VCaP (cell line): Measurements from ENCODE around the gene DCTN2.

Source experiments
- H3K27ac ChIP-seq: fragments of 450-650 bp; 2 replicates; pipeline ENCODE4 v1.5.1; 2017
- TF ChIP-seq, protein P1 (sequence below): fragments of 450-650 bp; conservative IDR thresholded peaks from 2 replicates; pipeline ENCODE4 v1.5.1; 2017; ENCODE audit warnings: mild to moderate bottlenecking, moderate library complexity

DCTN2 gene

DNA sequence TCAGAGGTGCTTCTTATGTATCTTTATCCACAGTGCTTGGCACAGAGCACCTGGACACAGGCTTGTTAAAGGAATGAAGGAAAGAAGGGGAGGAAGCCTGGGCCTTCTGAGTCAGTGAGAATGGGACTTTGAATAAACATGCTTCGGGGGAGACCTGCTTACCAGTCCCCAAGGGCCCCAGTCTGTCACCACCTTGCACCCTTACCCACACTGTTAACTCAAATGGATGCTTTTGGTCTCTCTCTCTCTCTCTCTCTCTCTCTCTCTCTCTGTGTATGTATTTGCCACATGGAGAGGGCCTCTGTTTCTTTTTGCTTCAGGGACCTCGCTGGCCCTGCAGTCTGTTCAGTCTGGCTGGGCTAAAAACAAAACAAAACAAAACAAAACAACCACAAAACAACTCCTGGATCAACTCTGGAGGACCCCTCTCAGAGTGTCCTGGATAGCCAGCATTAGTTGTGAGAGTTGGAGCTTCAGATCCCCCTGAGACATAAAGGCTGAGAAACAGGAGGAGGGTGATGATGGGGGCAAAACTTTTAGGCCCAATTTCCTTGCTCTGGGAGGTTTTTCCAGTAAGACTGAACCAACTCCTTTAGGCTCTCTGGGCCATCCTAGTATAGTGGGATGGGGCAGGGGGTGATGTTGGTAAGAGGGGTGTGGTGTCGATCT is 4.8 kb upstream of the DCTN2 start:
- H3K27ac ChIP-seq, result no peak overlapping the region
- TF ChIP-seq, protein P1, sequence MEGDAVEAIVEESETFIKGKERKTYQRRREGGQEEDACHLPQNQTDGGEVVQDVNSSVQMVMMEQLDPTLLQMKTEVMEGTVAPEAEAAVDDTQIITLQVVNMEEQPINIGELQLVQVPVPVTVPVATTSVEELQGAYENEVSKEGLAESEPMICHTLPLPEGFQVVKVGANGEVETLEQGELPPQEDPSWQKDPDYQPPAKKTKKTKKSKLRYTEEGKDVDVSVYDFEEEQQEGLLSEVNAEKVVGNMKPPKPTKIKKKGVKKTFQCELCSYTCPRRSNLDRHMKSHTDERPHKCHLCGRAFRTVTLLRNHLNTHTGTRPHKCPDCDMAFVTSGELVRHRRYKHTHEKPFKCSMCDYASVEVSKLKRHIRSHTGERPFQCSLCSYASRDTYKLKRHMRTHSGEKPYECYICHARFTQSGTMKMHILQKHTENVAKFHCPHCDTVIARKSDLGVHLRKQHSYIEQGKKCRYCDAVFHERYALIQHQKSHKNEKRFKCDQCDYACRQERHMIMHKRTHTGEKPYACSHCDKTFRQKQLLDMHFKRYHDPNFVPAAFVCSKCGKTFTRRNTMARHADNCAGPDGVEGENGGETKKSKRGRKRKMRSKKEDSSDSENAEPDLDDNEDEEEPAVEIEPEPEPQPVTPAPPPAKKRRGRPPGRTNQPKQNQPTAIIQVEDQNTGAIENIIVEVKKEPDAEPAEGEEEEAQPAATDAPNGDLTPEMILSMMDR, result no peak

DNA sequence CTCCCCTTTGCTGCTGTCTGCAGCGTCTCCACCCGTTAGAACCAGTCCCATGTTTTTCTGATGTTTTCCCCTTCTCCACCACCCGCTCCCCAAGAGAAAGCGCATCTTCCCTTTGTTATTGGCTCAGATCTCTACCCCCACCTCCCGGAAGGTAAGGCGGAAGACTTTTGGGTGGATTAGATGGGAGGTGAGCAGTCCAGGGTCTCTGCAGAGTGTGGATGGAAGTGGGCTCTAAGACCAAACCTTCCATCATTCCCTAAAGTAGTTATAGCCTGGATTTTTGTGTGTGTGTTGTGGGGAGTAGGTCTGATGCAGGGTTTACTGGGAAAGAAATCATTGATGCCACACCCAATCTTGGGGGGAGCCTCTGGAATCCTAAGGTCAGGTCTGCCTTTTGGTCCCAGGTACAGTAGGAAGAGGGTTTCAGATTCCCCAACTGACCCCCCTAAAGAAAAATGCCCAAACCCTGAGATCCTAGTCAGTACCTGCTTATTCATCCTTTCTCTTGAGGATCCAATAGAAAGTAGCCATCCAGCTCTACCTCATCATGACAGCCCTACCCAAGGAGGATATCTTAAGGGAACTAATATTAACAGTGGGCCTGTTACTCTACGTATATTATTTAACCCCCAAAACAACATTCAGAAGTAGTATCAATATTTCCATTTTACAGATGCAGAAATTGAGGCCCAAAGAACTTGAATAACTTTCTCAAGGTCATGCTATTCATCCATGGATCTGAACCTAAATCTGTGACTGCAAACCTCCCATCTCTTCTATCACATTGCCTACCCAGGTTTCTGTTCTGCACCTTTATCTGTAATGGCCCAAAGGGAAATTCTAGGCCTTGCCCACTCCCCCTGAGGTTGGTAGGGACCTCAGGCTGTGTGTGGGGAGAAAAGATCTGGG is 3.9 kb upstream of the DCTN2 start:
- TF ChIP-seq, protein P1, result no peak
- H3K27ac ChIP-seq, result peak overlapping the region; percentile 64; the same call in 1 of the 2 replicates

GRCh38 chr12:57549909-57550640 is 3.1 kb upstream of the DCTN2 start, which contains the start of gene KIF5A:
Gene KIF5A, plus strand, starts transcription at chr12:57550044. Its CDS starts 228 bp downstream, at chr12:57550272.
- TF ChIP-seq, protein P1, result peak; percentile 23; the same call in 1 of the 2 replicates

DNA sequence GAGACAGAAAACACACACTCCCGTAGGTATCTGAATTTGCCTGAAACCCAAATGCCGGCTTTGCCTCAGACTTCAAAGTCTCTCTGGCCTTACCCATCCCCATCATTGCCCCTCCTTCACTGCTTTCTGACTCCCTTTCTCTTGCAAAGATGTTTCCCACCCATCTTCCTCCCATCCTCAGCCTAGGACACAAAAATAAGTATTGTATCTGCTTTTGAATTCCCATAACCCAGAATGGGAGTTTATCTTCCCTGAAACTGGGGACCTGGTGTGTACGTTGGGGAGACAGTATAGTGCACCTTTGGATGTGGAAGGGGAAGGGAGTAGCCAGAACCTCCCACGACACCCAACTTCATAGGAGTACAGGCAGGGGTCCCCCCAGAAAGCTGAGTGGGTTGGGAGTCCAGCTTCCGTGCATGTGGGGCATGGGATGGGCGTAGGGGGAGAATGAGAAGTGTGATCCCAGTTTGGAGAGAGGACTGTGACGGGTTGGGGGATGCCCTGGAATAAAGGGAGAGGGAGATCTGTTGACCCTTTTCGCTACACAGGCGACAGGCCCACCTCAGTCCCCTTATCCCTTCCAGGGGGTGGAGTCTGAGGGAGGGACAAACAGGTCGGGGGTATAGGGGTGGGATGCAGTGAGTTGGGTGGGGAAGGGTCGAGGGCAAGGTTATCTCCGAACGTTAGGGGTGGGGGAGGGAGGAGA is 2.4 kb upstream of the DCTN2 start:
- TF ChIP-seq, protein P1, result no peak
- peak overlapping the region; percentile 64; the same call in 1 of the 2 replicates for H3K27ac ChIP-seq

More at GRCh38 chr12:57549909-57550640, 3.1 kb upstream of the DCTN2 start, which contains the start of gene KIF5A:
- H3K27ac ChIP-seq, result peak within 1 kb of the TSS; percentile 64; the same call in 1 of the 2 replicates

DNA sequence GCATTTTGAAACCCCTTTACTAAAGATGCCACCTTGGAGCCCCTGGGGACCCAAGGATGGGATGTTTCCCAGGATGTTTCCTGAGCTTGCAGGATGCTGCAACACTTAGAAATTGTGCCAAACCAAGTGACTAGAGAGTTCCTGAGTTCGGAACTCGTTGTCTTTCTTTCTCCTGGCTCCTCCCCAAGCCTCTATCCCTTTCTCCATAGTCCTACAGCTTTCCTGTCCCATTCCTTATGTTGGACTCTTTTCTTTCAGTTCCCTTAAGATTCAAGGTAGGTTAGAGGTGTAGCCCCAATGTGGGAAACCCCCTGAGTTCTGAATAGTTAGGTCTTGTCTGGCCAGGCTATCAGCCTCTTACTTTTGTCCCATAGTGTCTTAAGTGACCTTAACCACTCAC is 1.5 kb upstream of the DCTN2 start:
- no peak overlapping the region for H3K27ac ChIP-seq
- TF ChIP-seq, protein P1, result no peak

- TF ChIP-seq, protein P1, result no peak
- no peak overlapping the region for H3K27ac ChIP-seq
Observed at GRCh38 chr12:57548013-57548315, 972 bp upstream of the DCTN2 start.
